Suprapubic skin (tissue), 4 donors: ENCODE data around the gene SFR1.

Source experiments
- CTCF ChIP-seq, 2 donors: fragments of 200-600 bp in 1 of 2; fragments of 450-650 bp in 1 of 2; sonication (generic) in 1 of 2; IDR thresholded peaks; one replicate each; pipeline ENCODE4 v1.5.1; 2016 to 2019; ENCODE audit warnings: antibody characterized with exemption in 2 of 2, mild to moderate bottlenecking in 1 of 2, moderate library complexity in 1 of 2
- EP300 ChIP-seq: sonication (generic); formaldehyde crosslinking; IDR thresholded peaks from one replicate; pipeline ENCODE4 v1.6.1; 2017; ENCODE audit warnings: antibody characterized with exemption
- POLR2A ChIP-seq, 2 donors: fragments of 450-650 bp; IDR thresholded peaks; one replicate each; pipeline ENCODE4 v1.6.1; 2017; ENCODE audit warnings: antibody characterized with exemption in 2 of 2, mild to moderate bottlenecking in 2 of 2, moderate library complexity in 2 of 2
- POLR2AphosphoS5 ChIP-seq, 3 donors: sonication (generic); formaldehyde crosslinking; IDR thresholded peaks; one replicate each; pipeline ENCODE4 v1.6.1; 2017; ENCODE audit warnings: antibody characterized with exemption in 3 of 3

- no peak for TF ChIP-seq EP300
- TF ChIP-seq POLR2A (IDR thresholded peaks at IDR 0.05): no peak
- no peak for TF ChIP-seq CTCF (IDR thresholded peaks at IDR 0.05)
- no peak for TF ChIP-seq POLR2AphosphoS5 (IDR thresholded peaks at IDR 0.05)
Observed at GRCh38 chr10:104128214-104128613, 6.2 kb downstream of the SFR1 start.
